Epithelial cell of esophagus (primary cell): ENCODE data around the gene ITSN1.

ENCODE experiments used
- DNase-seq: peaks from one replicate; pipeline ENCODE4 v3.0.0; 2010; ENCODE audit warnings: low read depth
- H3K4me3 ChIP-seq: 2 replicates; pipeline ENCODE4 v1.5.1; 2011; ENCODE audit warnings: mild to moderate bottlenecking, low read length, control low read depth
- TF ChIP-seq, protein P1 (sequence below): IDR thresholded peaks from 2 replicates; pipeline ENCODE4 v1.5.1; 2011; ENCODE audit warnings: low read depth, mild to moderate bottlenecking, low read length, control low read depth, inconsistent platforms; ENCODE audit not compliant: insufficient read depth; ENCODE audit errors: missing control alignments

ITSN1 gene

DNA sequence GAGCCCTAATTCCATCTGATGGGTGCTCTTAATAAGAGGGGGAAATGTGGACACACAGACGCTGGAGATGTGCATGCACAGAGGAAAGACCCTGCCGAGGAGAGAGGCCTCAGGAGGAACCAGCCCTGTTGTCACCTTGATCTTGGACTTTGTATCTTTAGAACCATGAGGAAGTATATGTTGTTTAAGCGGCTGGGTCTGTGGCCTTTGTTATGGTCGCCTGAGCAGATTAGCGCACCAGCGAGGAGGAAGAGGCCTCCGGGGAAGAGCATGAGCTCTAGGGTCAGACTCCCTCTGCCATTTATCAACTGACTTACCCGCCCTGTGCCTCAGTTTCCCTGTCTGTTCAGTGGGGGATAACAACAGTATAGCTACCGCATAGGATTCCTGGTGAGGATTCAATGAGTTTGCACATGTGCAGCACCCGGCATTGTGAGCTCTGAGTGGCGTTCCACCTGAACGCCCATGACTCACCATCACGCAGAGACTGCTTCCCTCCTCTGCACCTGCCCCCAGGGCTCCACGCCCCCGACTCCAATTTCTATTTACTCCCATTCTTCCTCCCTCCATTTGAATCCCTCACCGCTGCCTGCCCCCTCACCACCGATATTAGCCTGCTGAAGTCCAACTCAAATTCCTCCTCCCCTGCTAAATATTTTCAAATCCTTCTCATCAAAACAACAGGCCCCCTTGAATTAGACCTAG lies 206.1 kb downstream of the ITSN1 start:
- H3K4me3 ChIP-seq, result no peak overlapping the region
- TF ChIP-seq, protein P1, sequence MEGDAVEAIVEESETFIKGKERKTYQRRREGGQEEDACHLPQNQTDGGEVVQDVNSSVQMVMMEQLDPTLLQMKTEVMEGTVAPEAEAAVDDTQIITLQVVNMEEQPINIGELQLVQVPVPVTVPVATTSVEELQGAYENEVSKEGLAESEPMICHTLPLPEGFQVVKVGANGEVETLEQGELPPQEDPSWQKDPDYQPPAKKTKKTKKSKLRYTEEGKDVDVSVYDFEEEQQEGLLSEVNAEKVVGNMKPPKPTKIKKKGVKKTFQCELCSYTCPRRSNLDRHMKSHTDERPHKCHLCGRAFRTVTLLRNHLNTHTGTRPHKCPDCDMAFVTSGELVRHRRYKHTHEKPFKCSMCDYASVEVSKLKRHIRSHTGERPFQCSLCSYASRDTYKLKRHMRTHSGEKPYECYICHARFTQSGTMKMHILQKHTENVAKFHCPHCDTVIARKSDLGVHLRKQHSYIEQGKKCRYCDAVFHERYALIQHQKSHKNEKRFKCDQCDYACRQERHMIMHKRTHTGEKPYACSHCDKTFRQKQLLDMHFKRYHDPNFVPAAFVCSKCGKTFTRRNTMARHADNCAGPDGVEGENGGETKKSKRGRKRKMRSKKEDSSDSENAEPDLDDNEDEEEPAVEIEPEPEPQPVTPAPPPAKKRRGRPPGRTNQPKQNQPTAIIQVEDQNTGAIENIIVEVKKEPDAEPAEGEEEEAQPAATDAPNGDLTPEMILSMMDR, result no peak
- DNase-seq, result peak; percentile 92

DNA sequence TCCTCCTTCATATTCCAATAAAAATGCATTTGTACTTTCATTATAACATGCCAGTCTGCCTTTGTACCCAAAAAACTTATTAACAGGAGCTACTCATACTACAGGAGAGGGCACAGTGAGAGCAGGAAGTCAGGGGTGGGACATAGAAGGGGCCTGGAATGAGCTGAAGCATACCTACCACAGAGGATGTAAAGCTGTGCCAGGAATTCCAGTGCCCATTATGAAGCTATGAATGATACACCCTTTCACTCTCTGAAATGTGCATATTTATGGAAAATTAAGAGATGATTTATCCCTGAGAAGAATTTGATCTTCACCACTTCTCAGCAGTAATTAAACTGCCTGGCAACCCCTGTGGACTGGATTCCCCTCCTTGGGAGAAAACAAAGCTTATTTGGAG lies 207.5 kb downstream of the ITSN1 start:
- no peak for DNase-seq
- H3K4me3 ChIP-seq, result no peak overlapping the region
- TF ChIP-seq, protein P1, result no peak

GRCh38 chr21:33850401-33850800 lies 208.1 kb downstream of the ITSN1 start:
- no peak overlapping the region for H3K4me3 ChIP-seq
- DNase-seq, result no peak
- TF ChIP-seq, protein P1, result no peak

- DNase-seq, result no peak
- no peak overlapping the region for H3K4me3 ChIP-seq
- TF ChIP-seq, protein P1, result no peak
These were observed 208.7 kb downstream of the ITSN1 start for GRCh38 chr21:33850985-33851384.

DNA sequence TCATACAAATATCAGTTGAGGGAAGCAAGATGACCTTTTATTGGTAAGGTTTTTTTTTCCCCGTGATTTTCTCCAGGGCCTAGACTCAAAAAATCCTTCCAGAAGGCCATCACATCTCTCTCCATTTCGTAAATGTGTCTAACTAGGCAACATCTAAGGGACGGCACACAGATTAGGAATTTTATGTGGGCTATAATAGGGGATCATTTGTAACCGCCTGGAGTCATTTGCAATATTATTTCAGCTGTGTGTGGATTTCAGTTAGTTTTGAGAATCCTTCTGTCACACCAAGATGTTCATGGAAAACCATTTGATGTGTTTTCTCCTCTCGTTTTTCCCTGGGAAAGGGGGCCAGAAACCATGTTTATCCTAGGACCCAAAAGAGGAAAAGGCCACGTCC lies 210.2 kb downstream of the ITSN1 start:
- TF ChIP-seq, protein P1, result no peak
- no peak for DNase-seq
- H3K4me3 ChIP-seq, result no peak overlapping the region

DNA sequence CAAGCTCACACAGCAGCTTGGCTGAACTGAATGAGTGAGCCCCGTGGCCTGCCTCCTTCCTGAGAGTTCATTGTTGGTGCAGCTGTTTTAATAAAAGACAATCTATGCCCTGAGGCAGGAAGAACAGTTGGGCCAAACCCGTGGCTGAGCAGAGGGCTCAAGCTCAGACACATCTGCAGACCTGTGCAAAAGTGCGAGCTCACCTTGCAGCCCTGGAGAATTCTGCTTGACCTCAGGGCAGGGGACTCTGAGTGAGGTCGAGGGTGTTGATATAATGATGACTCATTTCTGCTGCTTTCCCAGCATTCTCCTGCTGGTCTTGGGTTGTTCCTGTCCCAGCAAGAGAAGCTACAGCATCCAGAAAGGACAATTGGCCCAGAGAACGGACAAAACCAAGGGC lies 212.3 kb downstream of the ITSN1 start:
- TF ChIP-seq, protein P1, result no peak
- no peak overlapping the region for H3K4me3 ChIP-seq
- peak; percentile 61 for DNase-seq

DNA sequence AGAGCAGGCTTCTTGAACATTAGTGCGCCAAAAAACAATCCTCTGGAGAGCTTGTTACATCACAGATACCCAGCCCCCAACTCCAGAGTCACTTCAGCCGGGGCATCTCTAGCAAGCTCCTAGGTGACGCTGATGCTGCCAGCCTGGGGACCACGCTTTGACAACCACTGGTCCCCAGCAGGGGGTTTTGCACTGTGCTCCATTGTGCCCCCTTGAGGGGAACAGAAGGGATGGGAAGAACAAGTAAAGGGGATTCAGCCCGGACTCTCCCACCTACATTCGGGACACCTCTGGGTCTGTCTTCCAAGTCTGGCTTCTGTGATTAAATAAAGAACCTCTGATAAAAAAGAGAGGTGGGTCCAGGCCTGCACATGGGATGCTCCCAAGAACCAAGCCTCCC lies 212.9 kb downstream of the ITSN1 start:
- TF ChIP-seq, protein P1, result no peak
- no peak for DNase-seq
- H3K4me3 ChIP-seq, result no peak overlapping the region
